ENCODE results near the gene RPL41. TPM values are rescaled to one million over a fixed set of nuclear protein-coding genes. Genes with fewer than 3 reads are reported as not detected.
A peak's percentile ranks its signal among the peaks of the same experiment; 100 is the strongest.
"Not testable (repeated sequence)": the region's sequence is repeated elsewhere in the genome, so short reads cannot be mapped to it uniquely, and the experiment has no call there.

RPL41 gene
- polyA plus RNA-seq, 1 donor = 4,856 TPM

DNA sequence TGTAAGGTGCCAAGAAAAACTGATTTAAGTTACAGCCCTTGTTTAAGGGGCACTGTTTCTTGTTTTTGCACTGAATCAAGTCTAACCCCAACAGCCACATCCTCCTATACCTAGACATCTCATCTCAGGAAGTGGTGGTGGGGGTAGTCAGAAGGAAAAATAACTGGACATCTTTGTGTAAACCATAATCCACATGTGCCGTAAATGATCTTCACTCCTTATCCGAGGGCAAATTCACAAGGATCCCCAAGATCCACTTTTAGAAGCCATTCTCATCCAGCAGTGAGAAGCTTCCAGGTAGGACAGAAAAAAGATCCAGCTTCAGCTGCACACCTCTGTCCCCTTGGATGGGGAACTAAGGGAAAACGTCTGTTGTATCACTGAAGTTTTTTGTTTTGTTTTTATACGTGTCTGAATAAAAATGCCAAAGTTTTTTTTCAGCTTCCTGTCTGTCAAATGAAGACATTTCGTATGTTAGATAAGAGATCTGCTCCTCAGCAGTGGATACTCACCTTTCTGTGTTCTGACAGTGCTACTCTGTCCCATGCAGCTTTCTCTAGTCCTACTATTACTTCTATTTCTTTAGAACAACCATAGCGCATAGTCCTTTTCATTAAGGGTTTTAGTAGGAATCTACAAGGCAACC is 13.2 kb upstream of the RPL41 start:
- no peak for DNase-seq

DNA sequence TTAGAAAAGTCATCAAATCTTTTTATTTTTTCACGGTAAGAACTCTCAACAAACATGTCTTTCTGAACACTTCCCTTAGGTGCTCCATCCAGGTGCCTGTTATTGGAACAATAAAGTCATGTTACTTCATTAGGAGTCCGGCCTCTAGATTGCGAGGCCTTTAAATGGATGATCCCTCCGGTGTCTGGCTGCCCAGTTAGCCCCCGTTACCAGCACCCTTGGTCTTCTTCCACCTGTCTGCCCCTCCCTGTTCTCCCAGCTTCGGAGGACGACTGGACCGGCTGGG is 12.7 kb upstream of the RPL41 start:
- no peak for DNase-seq

DNA sequence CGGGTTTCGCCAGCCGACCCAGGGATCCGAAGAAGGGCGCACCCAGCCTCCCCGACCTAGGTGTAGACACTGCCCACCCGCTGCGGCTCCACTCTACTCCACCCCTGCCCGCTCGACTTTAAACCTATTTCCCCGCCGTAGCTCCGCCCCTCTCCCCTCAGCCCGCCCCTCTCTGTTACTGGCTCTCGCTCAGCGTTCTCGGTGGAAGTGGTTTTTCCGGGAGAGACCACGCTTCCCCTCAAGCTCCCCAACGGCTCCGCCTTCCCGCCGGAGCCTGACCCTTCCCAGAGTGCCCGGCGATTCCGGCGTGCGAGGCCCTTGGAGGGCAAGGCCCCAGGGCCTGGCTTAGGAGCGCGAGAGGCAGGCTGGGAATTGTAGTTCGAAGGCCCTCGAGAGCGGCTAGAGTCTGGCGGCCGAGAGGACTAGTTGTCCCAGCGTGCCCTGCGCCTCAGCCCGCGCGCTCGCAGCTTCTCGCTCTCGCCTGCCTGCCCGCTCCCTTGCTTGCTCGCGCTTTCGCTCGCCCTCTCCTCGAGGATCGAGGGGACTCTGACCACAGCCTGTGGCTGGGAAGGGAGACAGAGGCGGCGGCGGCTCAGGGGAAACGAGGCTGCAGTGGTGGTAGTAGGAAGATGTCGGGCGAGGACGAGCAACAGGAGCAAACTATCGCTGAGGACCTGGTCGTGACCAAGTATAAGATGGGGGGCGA is 12.2 kb upstream of the RPL41 start, which contains the start of gene PA2G4:
PA2G4 (plus strand) TSS at position 451 of the 706 bp plus-strand sequence; CDS start at position 630, 179 bp downstream.
- peak; percentile 96 for DNase-seq

DNA sequence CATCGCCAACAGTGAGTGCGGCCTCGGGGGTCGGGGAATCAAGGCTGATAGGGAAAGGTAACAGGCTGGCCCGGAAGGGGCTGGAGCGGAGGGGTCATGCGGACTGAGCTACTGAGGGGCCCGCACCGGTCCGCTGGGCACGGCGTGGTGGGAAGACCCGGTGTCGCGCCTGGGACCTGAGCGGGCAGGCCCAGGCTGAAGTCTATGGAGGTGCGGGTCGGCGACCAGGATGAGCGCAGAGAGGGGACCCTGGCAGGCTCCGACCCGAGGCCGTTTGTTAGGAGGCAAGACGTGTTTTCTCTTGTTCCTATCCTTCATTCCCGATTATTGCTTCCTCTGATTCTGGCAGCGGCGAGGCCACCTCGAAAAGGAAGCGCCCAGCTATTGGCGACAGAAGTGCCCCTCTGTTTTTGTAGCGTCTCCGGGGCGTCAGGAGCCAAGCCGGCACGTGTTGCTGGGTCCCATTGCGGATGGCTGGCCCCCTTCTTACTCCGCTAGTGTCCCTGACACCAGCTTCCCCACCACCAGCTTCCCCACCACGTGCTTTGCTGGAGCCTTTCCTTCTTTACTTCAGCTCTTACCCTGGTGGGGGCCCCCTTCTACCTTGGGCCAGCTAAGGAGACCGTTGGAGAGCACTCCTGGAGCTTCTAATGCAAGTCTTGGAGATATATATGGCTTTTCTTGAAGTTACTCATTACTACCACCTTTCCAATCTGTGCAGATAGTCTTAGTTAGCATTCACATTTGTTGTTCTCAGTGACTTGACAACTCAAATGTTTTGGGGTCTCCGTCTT is 11.4 kb upstream of the RPL41 start:
- no peak for DNase-seq

DNA sequence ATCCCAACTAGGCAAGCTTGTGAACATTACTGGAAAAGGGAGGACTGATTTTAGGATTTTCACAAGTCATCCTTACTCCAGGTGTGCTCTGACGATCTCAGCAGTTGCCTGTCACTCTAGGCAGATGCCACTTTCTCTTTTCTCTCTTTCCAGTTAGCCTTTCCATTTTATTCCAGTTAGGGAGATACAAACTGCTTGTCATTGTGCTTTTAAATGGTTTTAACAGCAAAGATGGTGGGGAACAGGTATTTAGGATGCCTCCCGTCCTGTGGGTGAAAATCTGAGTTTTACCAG is 10.9 kb upstream of the RPL41 start:
- DNase-seq = no peak

DNA sequence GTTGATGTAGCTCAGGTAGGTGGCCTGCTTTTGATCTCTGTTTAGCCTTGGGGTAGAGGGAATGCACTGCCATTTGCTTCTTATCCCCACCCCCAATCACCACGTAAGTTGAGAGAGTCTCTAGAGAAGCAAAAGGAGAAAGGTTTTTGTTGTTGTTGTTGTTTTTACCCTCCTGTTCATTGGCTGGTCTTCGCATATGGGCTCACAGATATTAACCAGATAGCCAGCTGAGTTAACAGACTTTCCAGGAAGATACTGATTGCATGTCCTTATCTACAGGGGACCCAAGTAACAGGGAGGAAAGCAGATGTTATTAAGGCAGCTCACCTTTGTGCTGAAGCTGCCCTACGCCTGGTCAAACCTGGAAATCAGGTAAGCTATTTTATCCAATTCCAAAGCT is 9.2 kb upstream of the RPL41 start:
- no peak for DNase-seq

DNA sequence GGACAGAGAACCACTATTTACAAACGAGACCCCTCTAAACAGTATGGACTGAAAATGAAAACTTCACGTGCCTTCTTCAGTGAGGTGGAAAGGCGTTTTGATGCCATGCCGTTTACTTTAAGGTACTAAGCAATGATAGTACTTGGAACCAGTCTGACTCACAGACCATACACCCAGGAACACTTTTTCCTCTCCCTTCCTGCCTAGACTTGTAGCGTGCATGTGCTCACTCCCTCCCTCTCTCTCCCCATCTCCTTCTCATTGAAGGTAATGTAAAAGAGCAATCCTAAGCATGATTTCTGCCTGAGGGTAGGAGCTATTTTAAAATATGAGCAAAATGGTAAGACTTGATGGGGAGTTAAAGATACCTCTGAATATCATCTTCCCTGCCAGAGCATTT is 5.9 kb upstream of the RPL41 start:
- DNase-seq = no peak

DNA sequence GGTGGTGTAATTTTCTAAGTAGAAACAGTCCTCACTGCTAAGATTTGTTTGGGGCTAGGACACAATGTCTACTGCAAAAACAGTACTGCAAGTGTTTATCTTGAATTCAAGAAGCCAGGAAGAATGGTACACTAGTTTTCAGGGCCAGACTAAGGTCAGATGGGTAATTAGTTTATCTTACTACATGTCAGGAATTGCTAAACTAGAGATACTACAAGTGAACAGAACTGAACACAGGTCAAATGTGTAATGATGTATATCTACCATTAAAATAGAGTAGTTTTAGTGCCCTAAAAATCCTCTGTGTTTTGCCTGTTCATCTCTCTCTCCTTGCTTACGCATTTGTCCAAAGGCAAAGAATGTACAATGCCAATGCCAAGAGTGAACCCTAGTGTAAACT is 2.3 kb upstream of the RPL41 start:
- no peak for DNase-seq

DNA sequence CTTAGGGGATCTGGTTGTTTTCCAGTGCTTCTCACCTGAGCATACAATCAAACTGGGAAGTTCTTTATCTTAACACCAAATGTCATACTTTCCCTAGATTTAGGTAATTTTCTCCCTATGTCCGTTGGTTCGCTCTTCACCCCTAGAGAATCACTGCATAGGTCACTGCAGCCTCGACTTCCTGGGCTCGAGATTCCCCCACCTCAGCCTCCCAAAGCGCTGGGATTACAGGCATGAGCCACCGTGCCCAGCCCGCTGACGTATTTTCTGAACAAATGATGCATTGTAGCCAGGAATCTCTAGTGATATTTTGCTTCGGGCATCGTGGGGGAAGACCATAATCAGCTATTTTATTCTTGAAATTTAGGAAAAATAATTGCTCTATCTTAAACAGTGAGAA is 1.1 kb upstream of the RPL41 start:
- no peak for DNase-seq

DNA sequence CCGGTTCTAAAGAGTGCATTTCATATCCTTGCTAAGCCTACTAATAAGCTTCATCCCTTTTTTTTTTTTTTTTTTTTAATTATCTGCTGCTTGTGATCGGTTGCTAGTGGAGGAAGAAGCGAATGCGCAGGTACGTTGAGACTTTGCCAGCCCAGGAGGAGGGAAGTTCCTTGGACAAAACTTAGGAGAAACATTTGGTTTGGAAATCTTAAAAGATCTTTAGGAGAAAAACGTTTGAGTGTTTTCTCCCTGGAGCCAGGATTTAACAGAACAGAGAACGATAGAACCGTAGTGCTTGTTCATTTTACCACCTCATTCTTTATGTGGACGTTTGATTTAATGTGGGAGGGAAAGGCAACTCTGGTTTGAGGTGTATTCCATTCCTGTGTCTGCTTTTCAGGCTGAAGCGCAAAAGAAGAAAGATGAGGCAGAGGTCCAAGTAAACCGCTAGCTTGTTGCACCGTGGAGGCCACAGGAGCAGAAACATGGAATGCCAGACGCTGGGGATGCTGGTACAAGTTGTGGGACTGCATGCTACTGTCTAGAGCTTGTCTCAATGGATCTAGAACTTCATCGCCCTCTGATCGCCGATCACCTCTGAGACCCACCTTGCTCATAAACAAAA is 761 bp downstream of the RPL41 start:
- not testable (repeated sequence) for DNase-seq

DNA sequence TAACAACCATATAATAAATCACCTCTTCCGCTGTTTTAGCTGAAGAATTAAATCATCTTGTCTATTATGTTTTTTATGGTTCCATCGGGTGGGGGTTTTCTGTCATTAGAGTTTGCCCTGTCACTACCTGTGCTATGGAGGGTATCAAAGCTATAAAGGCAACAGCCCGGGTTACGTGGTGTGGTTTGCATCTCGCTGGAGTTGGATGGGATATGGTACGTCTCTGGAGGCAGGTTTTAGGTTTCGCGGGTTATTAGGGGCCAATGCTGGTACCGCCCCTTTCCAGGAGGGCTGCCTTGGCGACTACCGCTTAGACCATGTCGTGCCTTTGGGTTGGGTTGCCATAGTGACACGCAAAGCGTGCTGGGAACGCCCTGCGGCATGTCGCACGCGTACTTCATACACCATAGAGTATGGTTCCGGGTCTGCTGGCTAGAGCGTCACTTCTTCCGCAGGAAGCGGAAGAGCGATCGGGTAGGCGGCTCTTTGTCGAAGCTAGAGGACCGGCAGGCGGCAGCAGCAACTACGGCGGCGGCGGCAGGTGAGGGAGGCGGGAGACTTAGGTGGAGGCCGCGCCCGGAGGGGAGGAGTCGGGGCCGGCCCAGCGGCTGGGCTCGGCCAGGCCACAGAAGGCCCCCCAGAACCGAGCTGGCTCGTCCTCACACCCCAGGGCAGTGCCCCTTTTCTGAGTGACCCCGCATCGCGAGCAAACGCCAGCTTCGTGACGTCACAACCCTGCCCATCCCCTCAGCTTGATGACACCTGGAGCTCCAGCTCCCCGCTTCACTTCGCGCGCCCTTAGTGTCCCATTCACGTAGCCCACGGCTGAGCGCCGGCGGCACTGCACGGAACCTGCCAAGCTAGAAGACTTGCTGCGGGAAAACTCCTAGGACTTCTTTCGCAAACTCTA is 1.6 kb downstream of the RPL41 start, which contains the start of gene ZC3H10:
ZC3H10 (plus strand) TSS at position 489 of the 910 bp plus-strand sequence. CDS start 2,297 bp downstream, outside the sequence.
- peak; percentile 99 for DNase-seq

DNA sequence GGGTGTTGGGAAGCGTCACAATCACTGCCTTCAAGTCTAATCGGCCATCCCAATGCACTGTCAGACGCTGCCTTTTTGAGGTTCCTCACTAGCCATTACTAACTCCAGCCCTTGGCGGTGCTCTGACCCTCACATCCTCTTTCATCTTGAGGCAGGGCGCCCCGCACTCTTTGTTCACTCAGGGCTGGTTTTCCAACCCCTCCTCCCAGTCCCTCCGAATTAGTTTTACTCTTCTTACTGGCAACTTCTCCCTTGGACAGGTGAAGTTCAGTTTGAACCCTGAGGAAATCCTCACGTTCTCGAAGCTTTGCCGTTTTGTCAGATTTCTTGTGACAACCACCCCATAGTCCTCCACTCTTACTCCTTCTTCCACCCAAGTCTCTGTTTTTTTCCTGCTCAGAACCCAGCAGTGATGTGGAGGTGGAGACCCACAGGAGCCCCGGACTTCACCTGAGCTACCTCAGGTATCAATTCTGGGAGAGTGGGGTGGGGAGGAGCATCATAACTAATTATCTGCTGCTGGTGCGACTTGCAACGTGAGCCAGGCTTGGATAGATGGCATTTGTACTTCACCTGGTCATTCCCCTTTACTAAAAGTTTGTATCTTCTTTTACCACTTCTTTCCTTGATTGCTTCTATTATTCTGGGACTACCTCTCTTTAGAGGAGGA is 2.4 kb downstream of the RPL41 start:
- no peak for DNase-seq

DNA sequence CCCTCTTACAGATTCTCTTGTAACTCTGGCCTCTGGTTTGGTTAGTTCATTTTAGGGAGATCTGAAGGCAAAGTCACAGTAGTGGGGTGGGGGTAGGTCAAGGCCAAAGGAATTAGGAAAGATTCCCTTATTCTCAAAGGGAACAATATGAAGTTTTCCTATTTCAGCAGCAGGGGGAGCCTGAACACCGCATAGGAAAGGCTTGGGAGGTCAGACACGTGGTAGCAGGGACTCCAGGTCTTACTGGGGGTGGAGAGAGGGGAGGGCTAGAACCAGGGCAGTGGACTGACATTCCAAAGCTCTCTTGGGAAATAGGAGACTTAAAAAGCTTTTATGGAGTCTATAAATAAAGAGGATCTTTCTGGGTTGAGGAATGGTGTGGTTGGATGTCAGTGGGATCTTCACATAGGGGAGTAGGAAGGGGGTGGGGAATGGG is 2.9 kb downstream of the RPL41 start:
- peak; percentile 77 for DNase-seq

DNA sequence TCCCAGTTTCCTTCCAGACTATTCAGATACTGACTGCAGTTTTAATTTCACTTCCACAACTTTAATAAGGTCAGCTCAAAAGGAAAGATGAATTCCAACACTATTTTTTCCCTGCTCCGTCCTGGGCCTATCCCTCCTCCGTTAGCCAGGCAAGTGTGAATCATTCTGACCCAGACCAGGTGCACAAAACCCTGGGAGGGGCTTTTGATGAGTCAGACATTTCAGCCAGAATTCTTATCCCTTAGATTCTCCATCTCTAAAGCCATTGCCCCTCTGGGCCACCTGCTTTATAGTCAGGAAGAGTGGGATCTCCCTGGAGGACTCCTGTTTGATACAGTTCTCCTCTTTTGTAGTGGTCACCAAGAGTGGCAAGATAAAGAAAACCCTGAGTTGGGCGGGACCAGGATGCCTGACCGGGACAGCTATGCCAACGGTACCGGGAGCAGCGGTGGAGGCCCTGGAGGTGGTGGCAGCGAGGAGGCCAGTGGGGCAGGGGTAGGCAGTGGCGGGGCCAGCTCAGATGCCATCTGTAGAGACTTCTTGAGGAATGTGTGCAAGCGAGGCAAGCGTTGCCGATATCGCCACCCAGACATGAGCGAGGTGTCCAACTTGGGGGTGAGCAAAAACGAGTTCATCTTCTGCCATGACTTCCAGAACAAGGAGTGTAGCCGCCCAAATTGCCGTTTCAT is 3.9 kb downstream of the RPL41 start:
- DNase-seq = no peak

DNA sequence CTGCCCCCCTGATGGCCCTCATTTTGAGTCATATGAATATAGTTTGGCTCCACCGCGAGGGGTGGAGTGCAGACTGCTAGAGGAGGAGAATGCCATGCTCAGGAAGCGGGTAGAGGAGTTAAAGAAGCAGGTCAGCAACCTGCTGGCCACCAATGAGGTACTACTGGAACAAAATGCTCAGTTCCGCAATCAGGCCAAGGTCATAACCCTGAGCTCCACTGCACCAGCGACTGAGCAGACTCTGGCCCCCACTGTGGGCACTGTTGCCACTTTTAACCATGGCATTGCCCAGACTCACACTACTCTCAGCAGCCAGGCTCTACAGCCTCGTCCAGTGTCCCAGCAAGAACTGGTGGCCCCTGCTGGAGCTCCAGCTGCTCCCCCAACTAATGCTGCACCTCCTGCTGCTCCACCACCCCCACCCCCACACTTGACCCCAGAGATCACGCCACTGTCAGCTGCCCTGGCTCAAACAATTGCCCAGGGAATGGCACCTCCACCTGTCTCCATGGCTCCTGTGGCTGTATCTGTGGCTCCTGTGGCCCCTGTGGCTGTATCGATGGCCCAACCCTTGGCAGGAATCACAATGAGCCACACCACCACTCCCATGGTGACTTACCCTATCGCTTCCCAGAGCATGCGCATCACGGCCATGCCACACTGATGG is 4.9 kb downstream of the RPL41 start:
- no peak for DNase-seq

DNA sequence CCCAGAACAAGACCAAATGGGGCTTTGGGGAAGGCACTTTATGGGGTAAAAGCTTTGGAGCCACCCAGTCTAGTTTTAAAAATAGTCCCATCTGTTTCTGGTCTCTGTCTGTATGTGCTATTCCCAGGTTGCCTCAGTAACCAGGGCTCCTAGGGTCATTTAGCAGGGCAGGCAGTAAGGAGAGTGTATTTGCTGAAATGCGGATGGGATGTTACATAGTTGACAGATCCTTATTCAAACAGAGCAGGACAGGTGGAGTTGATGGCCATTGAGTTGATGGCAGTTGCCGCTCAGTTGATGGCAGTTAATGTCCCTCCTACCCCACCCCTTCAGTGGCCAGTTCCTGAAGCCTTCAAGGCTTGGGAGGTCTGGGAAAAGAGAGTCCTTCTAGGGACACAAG is 6.2 kb downstream of the RPL41 start:
- no peak for DNase-seq

DNA sequence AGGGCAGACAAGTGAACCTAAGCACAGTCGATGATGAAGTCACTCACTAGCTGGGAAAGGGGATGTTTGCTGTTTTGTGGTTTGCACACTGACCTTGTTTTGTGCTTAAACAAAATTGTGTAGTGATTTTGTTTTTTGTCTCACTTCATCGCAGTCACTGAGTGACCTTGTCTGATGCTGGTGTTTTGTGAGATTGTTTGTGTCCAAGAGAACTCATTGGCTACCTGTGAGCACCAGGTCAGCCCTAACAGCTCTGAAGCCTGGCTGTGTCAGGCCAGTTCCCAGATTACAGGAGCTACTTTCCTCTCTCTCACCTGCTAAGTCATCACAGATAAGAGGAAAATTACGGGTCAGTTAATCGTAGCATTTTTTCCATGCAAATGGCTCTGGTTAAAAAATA is 7.7 kb downstream of the RPL41 start:
- DNase-seq = no peak

DNA sequence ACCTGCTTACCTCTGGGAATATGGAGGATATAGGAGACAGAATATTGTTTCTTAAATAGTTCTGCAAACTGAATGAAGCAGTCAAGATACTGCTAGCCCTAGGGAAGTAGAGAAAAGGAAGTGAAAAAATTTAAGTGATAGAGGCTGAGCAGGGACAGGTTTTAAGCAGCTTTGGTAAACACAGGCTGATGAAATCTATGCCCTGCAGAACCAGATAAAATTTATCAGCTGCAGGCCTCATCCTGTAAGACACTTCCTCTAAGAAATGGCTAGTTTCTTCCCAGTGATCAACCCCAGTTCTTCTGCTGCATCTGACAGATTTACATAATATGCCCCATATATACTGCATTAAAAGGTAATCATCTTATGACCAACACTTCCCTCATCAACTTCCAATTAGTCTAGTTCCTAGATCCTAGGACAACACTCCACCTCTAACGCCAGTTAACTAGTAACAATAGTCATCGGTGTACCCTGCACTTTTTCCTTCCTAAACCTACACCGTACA is 10.4 kb downstream of the RPL41 start:
- no peak for DNase-seq

DNA sequence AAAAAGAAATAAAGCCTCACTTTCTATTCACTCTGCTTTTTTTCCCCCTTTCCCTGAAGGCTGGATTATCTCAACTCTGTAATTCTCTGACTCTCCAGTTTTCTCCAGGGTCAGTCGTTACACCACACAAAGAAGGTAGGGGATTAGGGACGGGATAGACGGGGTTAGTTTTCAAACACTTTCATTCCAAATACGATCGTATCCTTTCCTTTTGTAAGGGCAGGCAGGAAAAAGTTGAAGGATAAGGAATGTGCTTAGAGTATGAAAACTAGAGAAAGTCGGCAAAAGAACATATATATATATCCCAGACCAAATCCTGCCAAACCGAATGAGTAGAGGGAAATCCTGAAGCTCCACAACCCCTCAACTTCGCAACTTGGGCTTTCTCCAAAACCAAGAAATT is 11.1 kb downstream of the RPL41 start:
- DNase-seq = no peak

All from hindlimb muscle (tissue), 1 donor.